H1 (cell line): ENCODE results near the gene NR1H2. TPM values are rescaled to one million over a fixed set of nuclear protein-coding genes. Genes with fewer than 3 reads are reported as not detected.

Experiments used
- CTCF ChIA-PET: fragments of 300-600 bp; sonication (Branson Sonifier 250); formaldehyde crosslinking; loops from one replicate; lab custom pipeline; 2021; ENCODE audit not compliant: partially characterized antibody; lab: Charles Lee
- POLR2A ChIA-PET: fragments of 300-600 bp; sonication (Branson Sonifier 250); formaldehyde crosslinking; loops from one replicate; lab custom pipeline; 2021; ENCODE audit warnings: inconsistent platforms; ENCODE audit not compliant: partially characterized antibody; lab: Charles Lee
- DNase-seq, 2 experiments: peaks; one replicate each; pipeline versions ENCODE4 v3.0.0 to v3.0.0-alpha.2; 2010 to 2022; ENCODE audit warnings: low spot score in 2 of 2, low read depth in 1 of 2, mixed read lengths in 1 of 2
- FAIRE-seq: peaks from 2 replicates; lab custom pipeline; 2011; peaks lifted over from hg19 to GRCh38; lab: Jason Lieb, UNC
- H2AFZ ChIP-seq: 2 replicates; pipeline ENCODE4 v1.8.1; 2012; ENCODE audit warnings: low read length, inconsistent platforms
- H2AK5ac ChIP-seq: 2 replicates; pipeline ENCODE4 v1.6.1; 2013; ENCODE audit warnings: low read depth, low read length
- H2BK120ac ChIP-seq: replicated peaks from 2 replicates; pipeline ENCODE3; 2013; ENCODE audit warnings: low read depth, low read length, inconsistent platforms
- H2BK12ac ChIP-seq: 2 replicates; pipeline ENCODE4 v1.6.1; 2013; ENCODE audit warnings: low read depth, low read length
- H2BK15ac ChIP-seq: 2 replicates; pipeline ENCODE4 v1.6.1; 2013; ENCODE audit warnings: low read length
- H2BK20ac ChIP-seq: 2 replicates; pipeline ENCODE4 v1.6.1; 2013; ENCODE audit warnings: low read length
- H2BK5ac ChIP-seq: 2 replicates; pipeline ENCODE4 v1.6.1; 2013; ENCODE audit warnings: low read depth, low read length
- H3K14ac ChIP-seq: 2 replicates; pipeline ENCODE4 v1.6.1; 2013; ENCODE audit warnings: inconsistent platforms; ENCODE audit not compliant: insufficient read length
- H3K18ac ChIP-seq: 2 replicates; pipeline ENCODE4 v1.6.1; 2013; ENCODE audit warnings: low read length; ENCODE audit errors: extremely low read depth
- H3K23ac ChIP-seq: 2 replicates; pipeline ENCODE4 v1.6.1; 2013; ENCODE audit warnings: inconsistent platforms; ENCODE audit not compliant: insufficient read length
- H3K23me2 ChIP-seq: 2 replicates; pipeline ENCODE4 v1.6.1; 2013; ENCODE audit warnings: low read depth, low read length
- H3K27ac ChIP-seq: 2 replicates; pipeline ENCODE4 v1.6.1; 2011; ENCODE audit warnings: low read depth, low read length, inconsistent platforms
- H3K27me3 ChIP-seq, 4 experiments: replicated peaks in 1 of 4; 1 replicate in 1 of 4; 2 replicates in 3 of 4; pipeline versions ENCODE4 v1.6.1 to v1.8.1; 2011 to 2013; ENCODE audit warnings: low read length in 3 of 4, mild to moderate bottlenecking in 3 of 4, inconsistent platforms in 2 of 4, mixed read lengths in 2 of 4, moderate library complexity in 1 of 4; ENCODE audit not compliant: control insufficient read depth in 3 of 4, insufficient read depth in 3 of 4; ENCODE audit errors: extremely low read depth in 1 of 4
- H3K36me3 ChIP-seq, 4 experiments: 2 replicates each; pipeline versions ENCODE4 v1.6.1 to v1.8.1; 2011 to 2013; ENCODE audit warnings: mild to moderate bottlenecking in 4 of 4, low read length in 3 of 4, moderate library complexity in 2 of 4, control low read depth in 1 of 4, inconsistent platforms in 1 of 4; ENCODE audit not compliant: insufficient read depth in 4 of 4, control insufficient read depth in 2 of 4
- H3K4ac ChIP-seq: replicated peaks from 2 replicates; pipeline ENCODE3; 2013; ENCODE audit warnings: low read length, low read depth, mixed read lengths, inconsistent platforms; ENCODE audit not compliant: insufficient read length
- H3K4me1 ChIP-seq, 4 experiments: replicated peaks in 1 of 4; 1 replicate in 1 of 4; 2 replicates in 3 of 4; pipeline versions ENCODE4 v1.6.1 to v1.8.1; 2011 to 2013; ENCODE audit warnings: low read length in 3 of 4, inconsistent platforms in 2 of 4, mixed read lengths in 1 of 4; ENCODE audit not compliant: insufficient read depth in 4 of 4, control insufficient read depth in 3 of 4
- H3K4me2 ChIP-seq, 2 experiments: 2 replicates each; pipeline versions ENCODE4 v1.6.1 to v1.8.1; 2011 to 2013; ENCODE audit warnings: low read depth in 2 of 2, low read length in 2 of 2, control low read depth in 1 of 2, inconsistent platforms in 1 of 2, mild to moderate bottlenecking in 1 of 2; ENCODE audit not compliant: insufficient read depth in 1 of 2
- H3K4me3 ChIP-seq, 4 experiments: fragments of 200-600, 300-600 bp in 1 of 4; sonication (generic), shearing (Covaris generic), sonication (Bioruptor Twin) in 1 of 4; 2 replicates each; pipeline versions ENCODE4 v1.5.1 to v1.8.1; 2011 to 2016; ENCODE audit warnings: low read length in 4 of 4, low read depth in 3 of 4, control low read depth in 2 of 4, inconsistent platforms in 2 of 4, mild to moderate bottlenecking in 2 of 4, mixed read lengths in 1 of 4, moderate library complexity in 1 of 4; ENCODE audit not compliant: insufficient read depth in 2 of 4; ENCODE audit errors: extremely low read depth in 1 of 4
- H3K56ac ChIP-seq: replicated peaks from 2 replicates; pipeline ENCODE3; 2013; ENCODE audit warnings: low read depth, mild to moderate bottlenecking, mixed read lengths, low read length, inconsistent platforms; ENCODE audit not compliant: insufficient read length
- H3K79me1 ChIP-seq: 2 replicates; pipeline ENCODE4 v1.6.1; 2013; ENCODE audit warnings: low read depth, low read length, control low read depth
- H3K79me2 ChIP-seq, 2 experiments: 2 replicates each; pipeline versions ENCODE4 v1.6.1 to v1.8.1; 2012 to 2013; ENCODE audit warnings: low read length in 2 of 2, mild to moderate bottlenecking in 2 of 2, inconsistent platforms in 1 of 2; ENCODE audit not compliant: insufficient read depth in 2 of 2, control insufficient read depth in 1 of 2
- H3K9ac ChIP-seq, 4 experiments: replicated peaks in 1 of 4; 1 replicate in 1 of 4; 2 replicates in 3 of 4; pipeline versions ENCODE4 v1.6.1 to v1.8.1; 2011 to 2013; ENCODE audit warnings: low read depth in 3 of 4, low read length in 3 of 4, control low read depth in 2 of 4, mild to moderate bottlenecking in 2 of 4, moderate library complexity in 2 of 4, inconsistent platforms in 1 of 4; ENCODE audit errors: extremely low read depth in 1 of 4
- H3K9me3 ChIP-seq, 2 experiments: 2 replicates each; pipeline versions ENCODE4 v1.6.1 to v1.8.1; 2012 to 2013; ENCODE audit warnings: mild to moderate bottlenecking in 2 of 2, moderate library complexity in 2 of 2, control low read depth in 1 of 2, inconsistent platforms in 1 of 2, low read depth in 1 of 2, low read length in 1 of 2, mixed read lengths in 1 of 2; ENCODE audit not compliant: insufficient read depth in 2 of 2
- H4K20me1 ChIP-seq, 2 experiments: replicated peaks in 1 of 2; 2 replicates each; pipeline versions ENCODE3 to v1.8.1; 2011 to 2013; ENCODE audit warnings: inconsistent platforms in 2 of 2, low read length in 2 of 2, mild to moderate bottlenecking in 1 of 2; ENCODE audit not compliant: insufficient read depth in 2 of 2, control insufficient read depth in 1 of 2
- H4K5ac ChIP-seq: 2 replicates; pipeline ENCODE4 v1.6.1; 2013; ENCODE audit warnings: low read length, low read depth, mixed read lengths, inconsistent platforms; ENCODE audit not compliant: insufficient read length
- H4K8ac ChIP-seq: 2 replicates; pipeline ENCODE4 v1.8.0; 2013; ENCODE audit warnings: mild to moderate bottlenecking, moderate library complexity, low read length, inconsistent platforms; ENCODE audit not compliant: insufficient read depth; ENCODE audit errors: extremely low read depth
- H4K91ac ChIP-seq: replicated peaks from 2 replicates; pipeline ENCODE3; 2013; ENCODE audit warnings: low read length, mixed read lengths, inconsistent platforms; ENCODE audit not compliant: insufficient read length
- CBX8 ChIP-seq: fragments of 300-800, 300-1000 bp; sonication (generic); IDR thresholded peaks from 2 replicates; pipeline ENCODE4 v1.7.1; 2016; ENCODE audit warnings: low read depth, low read length, borderline replicate concordance
- KDM4A ChIP-seq: IDR thresholded peaks from one replicate; pipeline ENCODE4 v1.7.1; 2012; ENCODE audit warnings: low read depth, mild to moderate bottlenecking, moderate library complexity, low read length, inconsistent platforms; ENCODE audit not compliant: severe bottlenecking
- RBBP5 ChIP-seq: IDR thresholded peaks from 2 replicates; pipeline ENCODE4 v1.7.1; 2012; ENCODE audit warnings: low read depth, mild to moderate bottlenecking, inconsistent platforms, low read length, moderate library complexity, borderline replicate concordance
- SP1 ChIP-seq: IDR thresholded peaks from 2 replicates; pipeline ENCODE4 v1.6.1; 2011; ENCODE audit warnings: low read depth, low read length
- SUZ12 ChIP-seq: fragments of 200-600 bp; sonication (generic); IDR thresholded peaks from 2 replicates; pipeline ENCODE4 v1.6.1; 2012; ENCODE audit warnings: mild to moderate bottlenecking, inconsistent platforms, low read length, moderate library complexity, mixed read lengths
- TBP ChIP-seq: IDR thresholded peaks from 2 replicates; pipeline ENCODE4 v1.6.1; 2011; ENCODE audit warnings: low read depth, low read length, improper control_type of control experiment
- TEAD4 ChIP-seq: IDR thresholded peaks from 2 replicates; pipeline ENCODE4 v1.6.1; 2012; ENCODE audit warnings: low read depth, low read length, inconsistent platforms, mixed read lengths
- WGBS, 2 experiments: shearing (Covaris generic) in 1 of 2; methylation state at CpG; one replicate each; pipeline versions ENCODE4 v1.1.6 to v1.1.7; 2013 to 2015; ENCODE audit warnings: low lambda C conversion rate in 2 of 2, mixed read lengths in 2 of 2, inconsistent platforms in 1 of 2, low coverage in 1 of 2, missing lambda C conversion rate in 1 of 2; ENCODE audit not compliant: insufficient replicate concordance in 2 of 2, insufficient coverage in 1 of 2, insufficient read length in 1 of 2; ENCODE audit errors: extremely low coverage in 1 of 2, missing lambda C conversion rate in 1 of 2; 5-methylcytosine and 5-hydroxymethylcytosine counted together
- polyA plus RNA-seq, 7 experiments: library from polyadenylated mRNA; depleted of rRNA in 3 of 7; stranded (reverse) in 5 of 7; unstranded in 2 of 7; fragments of >200 nt in 5 of 7; fragments of 200-250 nt in 2 of 7; gene quantifications; 1 replicate in 5 of 7; 2 replicates in 1 of 7; 4 replicates in 1 of 7; pipeline versions ENCODE4 v1.2.1 to v1.2.3, GENCODE V29; 2011 to 2013; ENCODE audit warnings: missing spikeins in 2 of 7, mixed read lengths in 2 of 7
- total RNA-seq: library from RNA; stranded (reverse); fragmentation: NEBNext Ultra II Directional; extraction: Animal tissue kit (Norgen Biotek cat#: 25700); gene quantifications from 2 replicates; pipeline ENCODE4 v1.2.1, GENCODE V29; 2021

Gene NR1H2
- total and polyA plus RNA-seq, 2 of the 8 experiments (the other 6 are each of a cell fraction or from before 2014, with no cell fraction given): 40.3 to 47.5 TPM

- no peak overlapping the region for H3K18ac ChIP-seq
- no peaks in the 10 kb centered on the region for H3K9me3 ChIP-seq
- no peak overlapping the region for H2BK15ac ChIP-seq
- H3K27ac ChIP-seq: no peak overlapping the region
- H2BK5ac ChIP-seq: no peak overlapping the region
- no peak overlapping the region for H3K23ac ChIP-seq
- no peak overlapping the region for H3K14ac ChIP-seq
- no peak overlapping the region for H2BK12ac ChIP-seq
- H4K91ac ChIP-seq: no peak overlapping the region
- H3K9ac ChIP-seq: no peak overlapping the region
- H3K36me3 ChIP-seq: no peaks in the 10 kb centered on the region
- no peaks in the 10 kb centered on the region for H3K23me2 ChIP-seq
- H3K4me1 ChIP-seq: peaks cover 0 to 2% (median 0%) of the 10 kb centered on the region in 4 experiments; a peak in 2 of 7 replicates
- DNase-seq: no peak
- H4K20me1 ChIP-seq: no peaks in the 10 kb centered on the region
- WGBS, 2 experiments: 85% methylated on average over 7 of the region's 7 CpGs; no CpG with 5 or more reads in 1 of the 2 experiments
- H4K8ac ChIP-seq: no peak overlapping the region
- no peaks in the 10 kb centered on the region for H3K79me1 ChIP-seq
- no peak overlapping the region for H3K4ac ChIP-seq
- no peak overlapping the region for H2BK120ac ChIP-seq
- POLR2A ChIA-PET: interaction anchor here (0.6 to 1.7 kb wide), 4 partner anchors 23 to 367 kb away, joined by 3 to 11 read pairs (median 4); no protein-coding TSS in a partner anchor
- no peak overlapping the region for H4K5ac ChIP-seq
- no peak overlapping the region for H3K56ac ChIP-seq
- FAIRE-seq: no peak
- no peak overlapping the region for H2AFZ ChIP-seq
- H3K79me2 ChIP-seq: no peaks in the 10 kb centered on the region
- H3K27me3 ChIP-seq: peaks cover 0 to 4% (median 0%) of the 10 kb centered on the region in 4 experiments; a peak in 2 of 7 replicates
- TF ChIP-seq RBBP5: no peak
- TF ChIP-seq SP1: no peak
- TF ChIP-seq TEAD4: no peak
- no peak for TF ChIP-seq TBP
- TF ChIP-seq KDM4A: no peak
- no peak for TF ChIP-seq CBX8
- TF ChIP-seq SUZ12: no peak
- CTCF ChIA-PET: interaction anchor here (1.1 to 2.8 kb wide), 7 partner anchors 10 to 117 kb away, joined by 3 to 10 read pairs (median 4); no protein-coding TSS in a partner anchor
- no peak overlapping the region for H2BK20ac ChIP-seq
- H2AK5ac ChIP-seq: no peak overlapping the region
- no peak overlapping the region for H3K4me3 ChIP-seq
- no peak overlapping the region for H3K4me2 ChIP-seq
Observed at GRCh38 chr19:50361290-50362029, 14.8 kb upstream of the NR1H2 start.
